HS-27A (cell line): ENCODE data around the gene TGM4.
"Not testable (repeated sequence)": the region's sequence is repeated elsewhere in the genome, so short reads cannot be mapped to it uniquely, and the experiment has no call there.

Experiments used
- DNase-seq: peaks from one replicate; pipeline ENCODE4 v3.0.0-alpha.2; 2012; ENCODE audit warnings: low read depth, missing footprints

TGM4 gene

GRCh38 chr3:44915702-44916438 lies 41.5 kb downstream of the TGM4 start:
- DNase-seq = no peak

GRCh38 chr3:44918087-44918486 lies 43.7 kb downstream of the TGM4 start:
- no peak for DNase-seq

- no peak for DNase-seq
These were observed 44.2 kb downstream of the TGM4 start for GRCh38 chr3:44918581-44918980.

GRCh38 chr3:44920081-44920480 lies 45.7 kb downstream of the TGM4 start:
- DNase-seq = no peak

GRCh38 chr3:44923632-44924456 lies 49.4 kb downstream of the TGM4 start:
- DNase-seq = no peak

- no peak for DNase-seq
These were observed 50.2 kb downstream of the TGM4 start for GRCh38 chr3:44924457-44925084.

- DNase-seq = no peak
These were observed 51.8 kb downstream of the TGM4 start for GRCh38 chr3:44926172-44926571.

GRCh38 chr3:44926921-44927320 lies 52.5 kb downstream of the TGM4 start:
- no peak for DNase-seq

GRCh38 chr3:44927371-44927770 lies 53.0 kb downstream of the TGM4 start:
- no peak for DNase-seq

GRCh38 chr3:44929782-44930181 lies 55.4 kb downstream of the TGM4 start:
- DNase-seq = no peak

GRCh38 chr3:44930911-44931310 lies 56.5 kb downstream of the TGM4 start:
- no peak for DNase-seq

GRCh38 chr3:44931791-44932190 lies 57.4 kb downstream of the TGM4 start:
- DNase-seq = no peak

GRCh38 chr3:44932271-44932670 lies 57.9 kb downstream of the TGM4 start:
- DNase-seq = no peak

- DNase-seq = no peak
These were observed 58.9 kb downstream of the TGM4 start for GRCh38 chr3:44932986-44933944.

- DNase-seq = no peak
These were observed 65.2 kb downstream of the TGM4 start for GRCh38 chr3:44939581-44940036.

GRCh38 chr3:44942202-44942921 lies 68.0 kb downstream of the TGM4 start:
- peak; percentile 2 for DNase-seq

- DNase-seq = no peak
These were observed 73.8 kb downstream of the TGM4 start for GRCh38 chr3:44948239-44948638.

GRCh38 chr3:44949770-44950169 lies 75.4 kb downstream of the TGM4 start:
- not testable (repeated sequence) for DNase-seq

- no peak for DNase-seq
These were observed 75.9 kb downstream of the TGM4 start for GRCh38 chr3:44950275-44950734.

GRCh38 chr3:44952689-44953088 lies 78.3 kb downstream of the TGM4 start:
- no peak for DNase-seq

- no peak for DNase-seq
These were observed 79.9 kb downstream of the TGM4 start for GRCh38 chr3:44954304-44954703.
